Neural progenitor cell (in vitro differentiated cells): ENCODE measurements around the gene ST3GAL4.

Experiments used
- CTCF ChIP-seq: fragments of 200-600 bp; sonication (generic); IDR thresholded peaks from 2 replicates; pipeline ENCODE4 v1.5.1; 2017; ENCODE audit warnings: antibody characterized with exemption, mild to moderate bottlenecking
- EZH2 ChIP-seq: fragments of 200-600 bp; sonication (generic); IDR thresholded peaks from 2 replicates; pipeline ENCODE4 v1.6.1; 2017; ENCODE audit warnings: antibody characterized with exemption, mild to moderate bottlenecking, moderate library complexity
- EZH2phosphoT487 ChIP-seq: fragments of 200-600 bp; sonication (generic); IDR thresholded peaks from 2 replicates; pipeline ENCODE4 v1.6.1; 2017; ENCODE audit warnings: antibody characterized with exemption

- no peak for TF ChIP-seq CTCF
- TF ChIP-seq EZH2 = no peak
- no peak for TF ChIP-seq EZH2phosphoT487
Measured at GRCh38 chr11:126344141-126345080, 11.1 kb upstream of the ST3GAL4 start.
